GM19395 (cell line): ENCODE results near the gene ATP6V0D1.

ENCODE experiments used
- ATAC-seq: cut with Tn5 transposase; IDR thresholded peaks from one replicate; pipeline ENCODE4 v1.9.1; 2021; ENCODE audit warnings: mild to moderate bottlenecking, moderate library complexity; ENCODE audit not compliant: unreplicated experiment

ATP6V0D1 gene

DNA sequence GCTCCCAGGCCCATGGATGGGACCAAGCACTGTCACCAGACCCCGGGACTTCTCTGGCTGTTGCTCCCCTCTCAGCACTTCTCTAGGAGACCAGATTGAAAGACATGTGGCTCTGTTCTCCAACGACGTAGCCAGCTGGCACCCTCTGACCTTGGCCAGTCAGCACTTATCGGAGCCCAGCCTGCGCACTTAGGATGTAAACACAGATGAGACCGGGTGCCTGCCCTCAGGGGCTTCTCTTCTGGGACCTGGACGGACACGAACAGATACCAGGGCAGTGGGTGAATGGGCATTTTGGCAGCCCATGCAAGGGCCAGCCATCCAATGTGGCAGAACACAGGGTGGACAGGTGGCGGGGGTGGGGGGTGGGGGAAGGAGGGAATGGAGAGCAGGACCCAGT, 71.3 kb downstream of the ATP6V0D1 start:
- no peak for ATAC-seq

DNA sequence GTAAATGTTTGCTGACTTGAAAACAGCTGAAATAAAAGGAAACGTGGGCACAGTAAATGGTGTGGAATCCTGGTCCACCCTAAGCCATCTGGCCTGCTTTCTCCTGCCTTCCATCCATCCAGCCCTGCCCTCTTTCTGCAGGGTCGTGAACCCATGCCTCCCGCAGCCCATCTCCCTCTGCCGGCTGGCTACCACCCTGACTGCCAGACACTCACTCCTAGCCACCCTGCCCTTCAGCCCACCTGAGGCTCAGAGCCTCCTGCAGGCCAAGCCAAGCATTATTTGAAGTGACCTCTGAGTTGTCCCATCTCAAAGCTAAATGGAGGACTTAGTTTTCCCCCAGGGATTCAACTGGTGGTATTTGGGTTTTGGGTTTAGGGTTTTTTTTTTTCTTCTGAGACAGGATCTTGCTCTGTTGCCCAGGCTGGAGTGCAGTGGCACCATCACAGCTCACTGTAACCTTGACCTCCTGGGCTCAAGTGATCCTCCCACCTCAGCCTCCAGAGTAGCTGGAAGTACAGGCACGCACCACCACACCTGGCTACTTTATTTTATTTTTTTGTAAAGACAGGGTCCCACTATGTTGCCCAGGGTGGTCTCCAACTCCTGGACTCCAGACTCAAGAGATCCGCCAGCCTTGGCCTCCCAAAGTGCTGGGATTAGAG, 73.0 kb downstream of the ATP6V0D1 start:
- no peak for ATAC-seq

DNA sequence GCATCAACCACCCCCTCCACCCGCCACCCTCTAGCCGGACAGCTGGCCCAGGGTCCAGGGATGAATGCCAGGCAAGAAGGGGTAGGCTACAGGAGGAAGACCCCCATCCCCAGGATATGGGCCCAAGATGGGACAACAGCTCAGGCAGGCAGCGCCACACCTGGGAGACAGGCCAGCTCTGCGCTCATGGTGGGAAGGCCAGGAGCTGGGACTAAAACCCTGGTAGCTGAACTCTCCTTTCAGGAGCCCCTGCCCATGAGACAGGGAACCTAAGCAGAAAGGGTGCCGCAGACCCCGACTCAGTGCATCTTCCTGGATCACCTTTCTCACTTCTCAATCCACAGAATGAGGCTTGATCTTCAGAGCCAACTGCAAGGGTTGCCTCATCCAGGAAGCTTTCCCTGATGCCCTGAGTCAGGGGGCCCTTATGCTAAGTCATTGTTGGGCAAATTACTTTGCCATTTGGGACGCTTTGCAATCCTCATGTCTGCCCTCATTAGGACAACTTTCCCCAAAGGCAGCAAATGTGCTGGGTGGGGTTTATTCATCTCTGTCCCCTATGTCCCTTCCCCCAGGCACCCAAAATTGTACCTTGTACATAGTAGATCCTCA, 73.7 kb downstream of the ATP6V0D1 start:
- ATAC-seq: no peak

DNA sequence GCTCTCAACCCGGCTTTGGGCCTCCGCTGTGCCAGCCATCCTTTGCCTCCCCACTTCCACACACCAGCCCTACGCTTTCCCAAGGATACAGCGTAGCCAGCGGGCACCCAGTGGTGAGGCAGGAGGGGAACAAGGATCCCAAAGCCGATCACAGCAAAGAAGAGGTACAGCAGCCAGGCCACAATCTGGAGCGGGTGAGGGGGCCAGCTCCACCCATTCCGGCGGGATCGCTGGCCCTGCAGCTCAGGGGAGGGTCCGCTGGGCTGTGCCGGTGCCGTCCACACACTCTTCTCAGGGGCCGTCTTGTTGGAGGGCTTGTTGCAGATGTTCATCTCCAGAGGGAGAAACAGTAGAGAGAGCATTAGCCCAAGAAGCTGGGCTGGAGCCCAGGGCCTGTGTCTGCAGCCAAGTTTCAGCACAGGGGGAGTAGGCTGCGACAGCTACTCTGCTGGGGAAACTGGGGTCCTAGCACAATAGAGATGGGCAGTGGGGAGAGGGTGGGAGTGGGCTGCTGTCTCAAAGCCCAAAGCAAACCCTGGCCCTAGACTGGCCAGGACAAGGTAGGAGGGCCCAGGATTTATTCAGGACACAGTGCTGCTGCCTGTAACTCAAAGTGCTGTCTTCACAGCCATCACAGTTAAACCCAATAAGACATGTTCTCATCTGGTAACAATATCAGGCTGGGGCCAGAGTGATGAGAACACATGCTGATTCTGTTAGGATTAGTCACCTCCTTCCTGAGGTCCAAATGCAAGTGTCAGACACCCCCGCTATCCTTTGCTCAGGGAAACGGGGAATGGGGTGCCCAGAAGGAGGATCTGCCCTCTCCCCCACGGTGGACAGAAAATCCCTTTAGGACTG, 74.6 kb downstream of the ATP6V0D1 start:
- no peak for ATAC-seq

DNA sequence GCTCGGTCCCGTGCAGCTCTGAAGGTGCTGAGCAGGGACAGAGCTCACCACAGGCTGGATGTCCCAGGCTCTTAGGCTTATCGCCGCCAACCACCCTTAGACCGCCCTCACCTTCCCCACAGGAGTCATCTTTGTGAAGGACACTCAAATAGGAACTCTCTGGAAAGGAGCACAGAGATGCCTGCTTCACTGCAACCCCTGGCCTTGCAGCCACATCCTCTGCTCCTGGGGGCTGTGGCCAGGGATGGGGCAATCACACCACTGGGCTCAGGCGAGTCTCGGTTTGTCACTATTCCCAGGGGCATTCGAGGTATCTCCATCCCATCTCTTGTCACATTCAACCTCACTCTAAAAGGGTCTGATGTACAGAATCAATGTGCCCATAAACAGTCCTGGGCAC, 75.6 kb downstream of the ATP6V0D1 start:
- ATAC-seq: no peak

DNA sequence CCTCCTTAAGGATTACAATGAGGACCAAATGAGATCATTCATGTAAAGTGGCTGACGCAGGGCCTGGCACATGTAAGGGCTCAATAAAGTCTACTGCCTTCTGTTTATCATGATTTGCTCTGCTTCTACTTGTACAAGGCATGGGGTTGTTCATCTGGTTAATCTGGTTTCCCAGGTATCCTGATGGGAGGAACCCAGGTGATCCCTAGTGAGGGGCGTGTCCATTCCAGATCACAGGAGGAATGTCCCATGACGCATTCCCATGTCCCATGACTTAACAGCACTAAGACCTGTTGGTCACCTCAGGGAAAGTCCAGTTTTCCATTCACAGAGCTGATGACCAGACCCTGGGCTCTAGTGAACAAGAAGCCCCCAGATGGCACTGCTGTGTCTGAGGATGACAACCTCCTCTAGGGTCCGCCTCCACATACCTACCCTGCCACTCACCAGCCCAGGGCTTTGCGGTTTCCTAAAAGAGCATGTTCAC, 76.2 kb downstream of the ATP6V0D1 start:
- no peak for ATAC-seq

DNA sequence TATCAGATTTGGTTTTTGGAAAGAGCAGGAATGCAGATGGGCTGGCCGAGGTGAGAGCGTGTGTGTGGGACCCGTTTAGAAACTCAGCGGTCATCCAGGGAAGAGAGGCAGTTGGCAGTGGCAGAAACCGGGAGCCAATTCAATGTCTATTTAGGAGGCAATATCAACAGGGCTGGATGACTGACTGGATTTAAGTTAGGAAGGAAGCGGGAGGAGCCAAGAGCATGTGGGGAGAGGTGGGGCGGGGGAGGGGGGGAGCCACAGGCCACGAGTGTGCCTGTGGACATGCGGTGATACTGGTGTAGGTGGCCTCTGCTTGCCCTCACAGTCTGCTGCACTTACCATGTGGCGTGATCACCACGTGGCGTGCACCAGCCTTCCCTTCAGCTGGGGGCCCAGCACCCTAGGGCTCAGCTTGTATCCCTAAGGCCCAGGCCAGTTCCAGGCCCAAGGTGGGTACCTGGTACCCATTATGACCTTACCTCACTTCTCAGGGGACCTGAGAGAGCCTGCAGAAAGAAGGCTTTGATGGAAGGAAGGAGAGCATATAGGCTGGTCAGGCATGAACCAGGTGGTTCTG, 76.9 kb downstream of the ATP6V0D1 start:
- no peak for ATAC-seq

DNA sequence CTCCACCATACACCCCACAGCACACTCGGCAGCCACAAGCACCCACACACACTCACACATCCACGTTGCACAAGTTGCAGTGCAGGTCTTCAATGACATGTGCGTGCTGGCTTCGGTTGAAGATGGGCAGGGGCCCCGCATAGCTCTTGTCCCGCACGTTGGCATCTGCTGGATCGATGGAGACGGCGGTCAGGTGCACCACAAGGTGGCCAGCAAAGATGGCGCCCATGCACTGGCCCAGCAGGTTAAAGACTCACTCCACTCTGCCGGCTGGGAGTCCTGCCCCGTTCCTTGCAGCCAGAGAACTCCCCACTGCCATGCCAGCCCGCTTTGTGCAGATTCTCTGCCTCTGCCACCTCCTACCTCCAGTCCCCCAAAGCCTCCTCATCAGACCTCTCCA, 80.1 kb downstream of the ATP6V0D1 start:
- no peak for ATAC-seq

DNA sequence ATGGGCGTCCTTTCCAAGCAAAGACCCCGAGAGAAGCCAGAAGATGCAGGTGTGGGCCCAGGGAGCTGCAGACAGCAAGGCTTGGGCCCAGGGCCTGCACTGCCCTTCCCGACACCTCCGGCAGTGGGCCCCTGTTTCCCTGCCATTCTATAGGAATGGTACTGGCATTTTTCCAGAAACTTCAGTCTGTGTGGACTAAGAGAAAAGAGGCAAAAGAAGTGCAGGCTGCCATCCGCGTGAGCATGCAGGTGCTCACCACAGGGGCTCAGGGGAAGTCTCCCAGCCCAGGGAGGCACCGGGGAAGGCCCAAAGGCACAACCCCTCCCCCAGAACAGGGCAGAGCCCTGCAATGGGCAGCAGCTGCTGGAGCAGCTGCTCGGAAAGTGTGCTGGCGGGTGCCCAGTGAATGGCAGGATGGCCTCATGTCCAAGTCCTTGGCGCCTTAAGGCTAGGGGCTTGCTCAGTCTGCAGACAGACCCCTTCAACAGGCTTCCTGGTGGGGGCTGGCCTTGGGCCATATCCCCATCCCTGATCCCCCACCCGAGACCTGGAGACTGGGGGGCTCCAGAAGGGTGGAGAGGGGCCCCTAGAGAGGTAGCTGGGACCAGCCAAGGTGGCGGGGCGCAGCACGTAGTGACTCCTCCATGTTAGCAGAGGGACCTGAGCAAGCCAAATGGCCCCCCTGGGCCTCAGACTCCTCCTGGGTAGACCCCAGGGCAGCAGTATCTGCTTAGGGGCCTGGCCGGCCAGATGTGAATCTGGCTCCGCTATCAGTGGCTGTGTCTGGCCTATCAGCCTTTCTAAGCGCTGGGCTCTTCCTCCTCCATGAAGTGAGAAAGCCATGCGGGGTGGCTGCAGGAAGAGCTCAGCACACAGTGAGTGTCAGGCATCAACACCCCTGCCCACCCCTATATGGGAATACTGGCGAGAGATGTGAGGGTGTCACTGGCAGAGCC, 80.9 kb downstream of the ATP6V0D1 start:
- no peak for ATAC-seq

DNA sequence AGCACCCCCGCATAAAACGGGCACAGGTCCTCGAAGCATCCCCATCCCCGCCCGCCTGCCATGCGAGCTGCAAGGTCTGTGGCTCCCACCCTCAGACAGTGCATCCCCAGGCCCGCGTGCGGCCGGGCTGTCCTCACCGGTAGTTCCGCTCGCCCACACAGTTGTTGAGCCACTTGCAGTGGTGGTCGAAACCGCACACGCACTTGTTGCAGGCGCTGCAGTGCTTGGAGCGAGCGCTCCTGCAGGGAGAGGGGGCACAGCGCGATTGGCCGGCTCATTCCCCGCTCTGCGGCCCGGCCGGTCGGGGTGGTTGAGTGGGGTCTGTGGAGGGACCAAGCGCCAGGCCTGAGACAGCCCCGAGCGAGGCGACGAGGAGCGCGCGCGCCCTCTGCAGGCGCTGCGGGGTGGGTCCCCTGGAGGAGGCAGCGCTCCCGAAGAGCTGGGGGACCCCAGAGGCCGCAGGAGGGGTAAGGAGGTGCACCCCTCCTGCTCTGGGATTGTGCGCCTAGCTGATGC, 81.7 kb downstream of the ATP6V0D1 start:
- ATAC-seq: no peak

DNA sequence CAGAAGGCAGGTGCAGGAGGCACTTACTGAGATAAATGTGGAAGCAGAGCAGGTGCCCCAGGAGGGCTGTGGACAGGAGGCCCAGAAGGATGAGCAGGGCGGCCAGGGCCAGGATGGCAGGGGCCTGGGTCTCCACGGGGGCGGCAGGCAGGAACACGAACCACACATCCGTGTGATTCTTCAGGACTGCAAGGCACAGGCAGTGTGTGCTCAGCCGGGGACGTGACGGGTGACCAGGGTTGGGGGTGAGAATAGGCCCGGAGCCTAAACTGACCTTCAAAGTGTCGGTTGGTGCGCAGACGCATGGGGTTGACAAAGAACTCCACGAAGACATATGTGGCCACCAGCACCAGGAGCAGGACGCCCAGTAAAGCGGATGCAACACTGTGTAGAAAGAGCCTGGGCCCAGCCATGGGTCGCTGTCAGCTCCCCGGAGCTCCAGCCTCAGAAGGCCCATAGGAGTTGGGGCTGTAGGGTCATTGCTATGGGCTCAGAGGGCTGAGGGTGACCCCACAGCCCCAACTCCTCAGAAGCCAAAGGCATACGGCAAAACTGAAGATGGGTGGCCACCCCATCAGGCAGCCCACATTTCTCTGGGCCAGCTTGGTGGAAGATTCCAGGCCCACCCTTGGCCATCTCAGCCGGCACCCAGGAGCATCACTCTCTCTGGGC, 82.3 kb downstream of the ATP6V0D1 start:
- ATAC-seq: no peak

DNA sequence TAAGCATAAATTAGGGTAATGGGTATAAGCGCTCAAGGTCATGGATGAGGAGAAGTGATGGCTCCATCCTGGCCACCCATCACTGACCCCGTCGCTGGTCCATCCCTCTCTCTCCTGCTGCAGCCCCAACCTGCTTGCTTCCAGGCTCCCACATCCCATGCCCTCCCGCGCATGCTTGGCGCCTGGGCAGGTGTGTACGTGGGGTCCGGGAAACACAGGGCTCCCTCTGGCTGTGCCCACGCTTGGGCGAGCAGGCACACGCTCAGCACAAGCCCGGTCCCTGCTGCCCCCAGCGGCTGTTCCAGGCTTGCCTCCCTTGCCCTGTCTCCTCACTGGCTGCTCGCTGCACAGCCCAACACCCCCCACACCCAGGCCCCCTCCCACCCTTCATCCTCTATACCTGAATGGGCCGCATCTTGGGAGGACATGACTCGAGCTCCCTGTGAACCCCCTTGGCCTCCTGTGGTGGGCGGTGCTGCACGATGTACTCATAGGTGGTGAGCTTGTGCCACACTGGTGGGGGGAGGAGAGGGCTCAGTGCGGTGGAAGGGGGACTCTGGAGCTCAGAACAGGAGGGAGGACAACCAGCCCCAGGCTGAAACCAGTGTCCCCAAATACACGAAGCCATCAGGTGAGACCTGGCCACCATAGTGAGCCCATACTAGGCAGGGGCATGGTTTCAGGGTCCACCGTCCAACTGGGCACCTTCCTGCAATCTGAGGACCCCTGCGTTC, 83.0 kb downstream of the ATP6V0D1 start:
- no peak for ATAC-seq

DNA sequence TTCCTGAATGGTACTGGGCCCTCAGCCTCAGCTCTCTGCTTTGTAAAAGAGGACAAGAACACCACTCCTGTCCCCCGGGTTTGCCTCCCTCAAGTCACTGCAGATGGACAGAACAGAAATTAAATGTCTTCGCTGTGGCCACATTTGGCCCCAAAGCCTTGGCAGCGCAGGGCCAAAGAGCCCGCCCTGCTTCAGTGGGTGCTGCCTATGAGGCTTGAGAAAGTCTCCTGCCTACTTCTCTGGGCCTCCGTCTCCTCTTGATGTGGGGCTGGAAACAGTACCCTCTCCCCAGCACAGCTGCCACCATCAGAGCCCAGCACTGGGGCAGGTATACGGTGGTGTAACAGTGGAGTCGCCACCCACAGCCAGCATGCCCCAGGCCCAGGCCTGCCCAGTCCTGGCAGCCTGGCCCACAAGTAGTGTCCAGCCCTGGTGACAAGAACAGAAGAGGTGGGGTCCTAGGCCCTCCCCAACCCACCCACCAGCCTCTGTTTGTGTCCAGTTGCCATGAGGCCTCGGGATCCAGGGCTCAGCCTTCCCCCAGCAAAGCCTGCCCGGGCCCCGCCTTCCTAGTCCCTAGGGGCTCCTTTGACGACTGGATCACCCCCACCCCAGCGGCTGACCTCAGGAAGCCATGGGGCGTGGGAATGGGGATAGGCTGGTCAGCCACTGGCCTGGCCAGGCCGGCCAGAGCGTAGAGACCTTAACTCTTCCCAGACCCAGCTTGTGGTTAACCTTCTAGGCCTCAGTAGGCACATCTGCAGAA, 83.7 kb downstream of the ATP6V0D1 start:
- no peak for ATAC-seq

DNA sequence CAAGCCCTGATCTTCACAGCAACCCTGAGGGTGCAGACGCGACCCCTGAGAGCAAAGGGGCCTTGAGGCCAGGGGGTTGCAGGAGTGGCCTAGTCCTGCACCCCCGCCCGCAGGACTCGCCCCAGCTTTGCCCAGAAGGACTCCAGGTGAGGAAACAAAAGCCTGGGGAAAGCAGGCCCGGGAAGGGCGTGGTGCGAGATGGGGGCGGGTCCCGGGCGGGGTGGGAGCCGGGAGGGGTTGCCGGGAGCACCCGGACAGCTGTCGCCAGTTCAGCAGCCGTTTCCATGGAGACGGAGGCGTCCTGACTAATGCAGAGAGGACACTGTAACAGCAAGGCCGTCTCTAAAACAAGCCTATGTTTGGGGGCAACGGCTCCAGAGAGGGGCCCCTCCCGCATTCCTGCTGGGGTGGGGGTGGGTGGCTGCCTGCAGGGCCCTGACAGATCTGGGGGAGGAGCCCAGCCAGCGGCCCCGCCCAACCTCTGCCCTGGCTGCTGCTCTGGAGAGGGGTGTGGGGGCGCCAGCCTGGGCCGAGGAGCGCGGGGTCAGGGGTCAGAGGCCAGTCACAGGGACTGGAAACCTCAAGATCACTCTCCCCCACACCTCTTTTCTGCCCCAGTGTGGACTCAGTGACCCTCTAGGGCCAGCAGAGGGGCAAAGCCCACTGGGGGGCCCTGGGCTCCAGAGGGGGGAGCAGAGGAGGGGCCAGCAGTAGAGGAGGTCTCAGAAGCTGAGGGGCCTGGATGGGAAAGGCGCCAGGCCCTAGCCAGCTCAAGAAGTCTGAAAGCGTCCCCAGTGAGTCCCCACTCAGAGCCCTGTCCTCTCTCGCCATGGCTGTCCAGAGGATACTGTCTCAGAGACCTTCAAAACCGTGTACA, 84.6 kb downstream of the ATP6V0D1 start:
- no peak for ATAC-seq

DNA sequence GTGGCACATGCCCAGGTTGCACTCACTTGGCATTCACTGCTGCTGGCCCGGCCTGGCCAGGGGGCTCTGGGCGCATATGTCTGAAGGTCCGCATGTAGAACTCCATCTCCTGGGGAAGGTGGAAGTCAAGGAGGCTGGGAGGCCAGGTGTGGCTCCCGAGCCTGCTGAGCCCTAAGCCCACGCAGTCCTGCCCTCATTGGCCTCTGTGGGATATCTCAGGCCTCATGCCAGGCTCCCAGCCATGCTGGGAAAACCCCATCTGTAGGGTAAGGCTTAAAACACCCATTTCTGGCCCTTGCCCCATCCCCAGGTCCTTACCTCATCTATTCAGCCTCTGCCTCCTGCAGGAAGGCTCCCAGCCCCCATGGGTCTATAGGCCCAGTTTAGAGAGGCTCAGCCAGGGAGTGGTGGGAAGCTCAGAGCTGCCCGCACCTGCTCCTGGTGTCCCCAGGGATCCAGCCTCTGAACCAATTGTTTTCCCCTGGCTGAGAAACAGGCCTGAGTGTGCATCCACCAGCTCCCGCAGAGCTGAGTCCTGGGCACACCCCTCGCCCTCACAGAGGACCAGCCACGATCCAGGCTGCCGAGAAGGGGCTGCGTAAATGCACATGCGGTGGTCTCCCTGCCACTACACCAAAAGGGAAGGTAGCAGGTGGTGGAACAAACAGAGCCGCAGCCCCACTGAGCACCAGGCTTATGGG, 85.3 kb downstream of the ATP6V0D1 start:
- ATAC-seq: no peak

DNA sequence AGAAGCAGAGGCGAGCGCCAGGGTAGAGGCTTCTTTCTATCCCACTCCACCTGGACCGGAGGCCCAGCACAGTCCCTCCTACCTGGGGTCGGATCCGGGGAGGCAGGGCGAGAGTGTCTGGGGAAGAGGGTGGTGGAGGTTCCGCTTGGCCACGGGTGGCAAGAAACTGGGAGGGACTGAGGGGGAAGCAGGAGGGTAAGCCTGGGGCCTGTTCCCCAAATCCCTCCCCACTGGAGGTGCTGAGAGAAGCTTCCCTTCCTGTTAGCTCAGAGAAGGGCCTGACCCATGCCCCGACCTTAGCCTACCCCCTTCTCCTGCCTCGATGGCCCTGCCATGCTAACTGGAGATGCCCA, 85.9 kb downstream of the ATP6V0D1 start:
- ATAC-seq: no peak
